ENCODE results near the gene PLCG1.

The PLCG1 gene

GRCh38 chr20:41134362-41135186 lies 2.8 kb upstream of the PLCG1 start:
- H3K9me2 ChIP-seq (replicated peaks; ENCODE audit: insufficient read depth, low read length), result no peaks in the 10 kb centered on the region
- no peaks in the 10 kb centered on the region for H3K27me3 ChIP-seq (ENCODE audit: low read length)
- TF ChIP-seq CTCF (IDR thresholded peaks at IDR 0.05; ENCODE audit: insufficient read depth, low read length, poor library complexity, severe bottlenecking) (no peak), EZH2phosphoT487 (conservative IDR thresholded peaks at IDR 0.05; ENCODE audit: low read length) (no peak)
- H3K9ac ChIP-seq (ENCODE audit: low read length), result no peak overlapping the region
- peaks cover 8% of the 10 kb centered on the region; the same call in 1 of the 2 replicates for H3F3A ChIP-seq (ENCODE audit: insufficient read depth)
- peaks cover 15% of the 10 kb centered on the region for H3K79me2 ChIP-seq (ENCODE audit: insufficient read depth, low read length)
- H3K4me2 ChIP-seq (ENCODE audit: low read depth, low read length, poor library complexity, severe bottlenecking), result no peak overlapping the region
- H3K9me3 ChIP-seq (ENCODE audit: insufficient read depth, low read length), result no peaks in the 10 kb centered on the region
- H3K4me3 ChIP-seq (ENCODE audit: insufficient read depth, low read length, poor library complexity, severe bottlenecking), result no peak overlapping the region
- no peaks in the 10 kb centered on the region for H4K20me1 ChIP-seq (ENCODE audit: low read depth, low read length)
- no peak overlapping the region for H2AFZ ChIP-seq (ENCODE audit: low read depth, low read length, severe bottlenecking)
- no peaks in the 10 kb centered on the region for H3K36me3 ChIP-seq (ENCODE audit: low read length)
- H3K27ac ChIP-seq (ENCODE audit: low read depth, low read length), result no peak overlapping the region

- Histone ChIP-seq H3K9me3 (ENCODE audit: insufficient read depth, low read length) (no peaks in the 10 kb centered on the region), H3K9ac (ENCODE audit: low read length) (no peak overlapping the region), H3K79me2 (ENCODE audit: insufficient read depth, low read length) (peaks cover 22% of the 10 kb centered on the region), H4K20me1 (ENCODE audit: low read depth, low read length) (no peaks in the 10 kb centered on the region), H3K36me3 (ENCODE audit: low read length) (no peaks in the 10 kb centered on the region), H2AFZ (ENCODE audit: low read depth, low read length, severe bottlenecking) (no peak overlapping the region), H3K4me3 (ENCODE audit: insufficient read depth, low read length, poor library complexity, severe bottlenecking) (no peak overlapping the region), H3F3A (ENCODE audit: insufficient read depth) (peaks cover 8% of the 10 kb centered on the region; the same call in 1 of the 2 replicates), H3K4me2 (ENCODE audit: low read depth, low read length, poor library complexity, severe bottlenecking) (no peak overlapping the region), H3K27ac (ENCODE audit: low read depth, low read length) (no peak overlapping the region), H3K27me3 (ENCODE audit: low read length) (no peaks in the 10 kb centered on the region), H3K9me2 (replicated peaks; ENCODE audit: insufficient read depth, low read length) (no peaks in the 10 kb centered on the region)
- TF ChIP-seq CTCF (IDR thresholded peaks at IDR 0.05; ENCODE audit: insufficient read depth, low read length, poor library complexity, severe bottlenecking), result peak; percentile 89
- TF ChIP-seq EZH2phosphoT487 (conservative IDR thresholded peaks at IDR 0.05; ENCODE audit: low read length), result no peak
These were observed 2.0 kb upstream of the PLCG1 start for GRCh38 chr20:41135187-41135887.

- Histone ChIP-seq H3F3A (ENCODE audit: insufficient read depth) (peaks cover 8% of the 10 kb centered on the region; the same call in 1 of the 2 replicates), H2AFZ (ENCODE audit: low read depth, low read length, severe bottlenecking) (peak overlapping the region; percentile 79), H3K9me2 (replicated peaks; ENCODE audit: insufficient read depth, low read length) (no peaks in the 10 kb centered on the region), H3K27ac (ENCODE audit: low read depth, low read length) (no peak overlapping the region), H3K79me2 (ENCODE audit: insufficient read depth, low read length) (peaks cover 29% of the 10 kb centered on the region), H3K9ac (ENCODE audit: low read length) (peak overlapping the region; percentile 80), H3K4me3 (ENCODE audit: insufficient read depth, low read length, poor library complexity, severe bottlenecking) (peak overlapping the region; percentile 72), H3K36me3 (ENCODE audit: low read length) (no peaks in the 10 kb centered on the region), H4K20me1 (ENCODE audit: low read depth, low read length) (no peaks in the 10 kb centered on the region), H3K27me3 (ENCODE audit: low read length) (no peaks in the 10 kb centered on the region), H3K4me2 (ENCODE audit: low read depth, low read length, poor library complexity, severe bottlenecking) (peak overlapping the region; percentile 75), H3K9me3 (ENCODE audit: insufficient read depth, low read length) (no peaks in the 10 kb centered on the region)
- TF ChIP-seq CTCF (IDR thresholded peaks at IDR 0.05; ENCODE audit: insufficient read depth, low read length, poor library complexity, severe bottlenecking), result no peak
- TF ChIP-seq EZH2phosphoT487 (conservative IDR thresholded peaks at IDR 0.05; ENCODE audit: low read length), result no peak
These were observed 1.3 kb upstream of the PLCG1 start for GRCh38 chr20:41135888-41136679.

Data from SU-DHL-6 (cell line).